ENCODE measurements around the gene BRAF. TPM values are rescaled to one million over a fixed set of nuclear protein-coding genes. Genes with fewer than 3 reads are reported as not detected.
"Not testable (repeated sequence)": the region's sequence is repeated elsewhere in the genome, so short reads cannot be mapped to it uniquely, and the experiment has no call there.

The BRAF gene
- total RNA-seq, 2 donors from 2014 or later: 30.8 to 52.9 TPM

- no peak for TF ChIP-seq POLR2A (IDR thresholded peaks at IDR 0.05)
- TF ChIP-seq POLR2AphosphoS5 (IDR thresholded peaks at IDR 0.05): no peak
- TF ChIP-seq CTCF (IDR thresholded peaks at IDR 0.05): no peak
- DNase-seq (ENCODE audit: low spot score): no peak
- no peaks in the 10 kb centered on the region for H3K36me3 ChIP-seq
- WGBS: 85% methylated on average over 1 of the region's 1 CpG
- no peaks in the 10 kb centered on the region for H3K27me3 ChIP-seq (replicated peaks; ENCODE audit: insufficient read depth)
- H3K4me3 ChIP-seq: no peak overlapping the region
- intact Hi-C loops (cut with DNase I): no loop called here
- H3K27ac ChIP-seq: no peak overlapping the region
- no peaks in the 10 kb centered on the region for H3K4me1 ChIP-seq (replicated peaks)
- H3K9me3 ChIP-seq: no peaks in the 10 kb centered on the region
These were observed 35.6 kb downstream of the BRAF start for GRCh38 chr7:140889150-140889549.

- WGBS: 97% methylated on average over 4 of the region's 4 CpGs
- intact Hi-C loops (cut with DNase I): no loop called here
- no peaks in the 10 kb centered on the region for H3K4me1 ChIP-seq (replicated peaks)
- no peak overlapping the region for H3K4me3 ChIP-seq
- H3K9me3 ChIP-seq: no peaks in the 10 kb centered on the region
- H3K36me3 ChIP-seq: no peaks in the 10 kb centered on the region
- no peak for DNase-seq (ENCODE audit: low spot score)
- no peak overlapping the region for H3K27ac ChIP-seq
- no peaks in the 10 kb centered on the region for H3K27me3 ChIP-seq (replicated peaks; ENCODE audit: insufficient read depth)
- TF ChIP-seq CTCF (IDR thresholded peaks at IDR 0.05): no peak
These were observed 36.6 kb downstream of the BRAF start for GRCh38 chr7:140888087-140888486.

- no peaks in the 10 kb centered on the region for H3K9me3 ChIP-seq
- WGBS: 53% methylated on average over 1 of the region's 1 CpG
- intact Hi-C loops (cut with DNase I): no loop called here
- H3K4me3 ChIP-seq: no peak overlapping the region
- no peak overlapping the region for H3K27ac ChIP-seq
- H3K27me3 ChIP-seq (replicated peaks; ENCODE audit: insufficient read depth): no peaks in the 10 kb centered on the region
- DNase-seq (ENCODE audit: low spot score): no peak
- no peak for TF ChIP-seq POLR2A (IDR thresholded peaks at IDR 0.05)
- no peak for TF ChIP-seq POLR2AphosphoS5 (IDR thresholded peaks at IDR 0.05)
- TF ChIP-seq CTCF (IDR thresholded peaks at IDR 0.05): no peak
- H3K4me1 ChIP-seq (replicated peaks): no peaks in the 10 kb centered on the region
- no peaks in the 10 kb centered on the region for H3K36me3 ChIP-seq
These were observed 38.9 kb downstream of the BRAF start for GRCh38 chr7:140885735-140886334.

GRCh38 chr7:140883378-140883777 is 41.4 kb downstream of the BRAF start:
- no peak overlapping the region for H3K27ac ChIP-seq
- 87% methylated on average over 1 of the region's 1 CpG for WGBS
- H3K36me3 ChIP-seq: no peaks in the 10 kb centered on the region
- H3K4me3 ChIP-seq: no peak overlapping the region
- intact Hi-C loops (cut with DNase I): no loop called here
- no peaks in the 10 kb centered on the region for H3K9me3 ChIP-seq
- no peak for DNase-seq (ENCODE audit: low spot score)
- TF ChIP-seq POLR2A (IDR thresholded peaks at IDR 0.05) (no peak), POLR2AphosphoS5 (IDR thresholded peaks at IDR 0.05) (no peak), CTCF (IDR thresholded peaks at IDR 0.05) (no peak)
- no peaks in the 10 kb centered on the region for H3K4me1 ChIP-seq (replicated peaks)
- no peaks in the 10 kb centered on the region for H3K27me3 ChIP-seq (replicated peaks; ENCODE audit: insufficient read depth)

GRCh38 chr7:140882834-140883233 is 41.9 kb downstream of the BRAF start:
- H3K4me1 ChIP-seq (replicated peaks); H3K27me3 ChIP-seq (replicated peaks; ENCODE audit: insufficient read depth); H3K9me3 ChIP-seq; H3K27ac ChIP-seq; H3K4me3 ChIP-seq; intact Hi-C loops (cut with DNase I); H3K36me3 ChIP-seq; DNase-seq (ENCODE audit: low spot score): not testable (repeated sequence)
- 100% methylated on average over 2 of the region's 2 CpGs for WGBS

Data from prostate gland (tissue), 2 donors.